ENCODE measurements around the gene ANKRD10. TPM values are rescaled to one million over a fixed set of nuclear protein-coding genes. Genes with fewer than 3 reads are reported as not detected.

The ANKRD10 gene
- total and polyA plus RNA-seq, 2 experiments from 2014 or later = 250 to 277 TPM

GRCh38 chr13:110907951-110908898 lies 6.6 kb downstream of the ANKRD10 start:
- DNase-seq (ENCODE audit: low spot score) (peak; percentile 90), ATAC-seq (peak; percentile 86)
- peaks cover 76% of the 10 kb centered on the region for H3K36me3 Mint-ChIP-seq (ENCODE audit: low read depth)
- peaks cover 41% of the 10 kb centered on the region for H4K20me1 ChIP-seq (replicated peaks; ENCODE audit: insufficient read depth)
- no peaks in the 10 kb centered on the region for H3K27me3 Mint-ChIP-seq (ENCODE audit: insufficient read depth, low read depth, poor library complexity)
- H3K4me3 ChIP-seq = peak overlapping the region; percentile 21
- H3K9me3 Mint-ChIP-seq = no peaks in the 10 kb centered on the region; the same call in 2 of the 3 replicates
- no peaks in the 10 kb centered on the region for H3K27me3 ChIP-seq (ENCODE audit: insufficient read depth)
- TF ChIP-seq NANOG (IDR thresholded peaks at IDR 0.05; ENCODE audit: borderline replicate concordance) (peak; percentile 18; the same call in 1 of the 2 replicates), REST (IDR thresholded peaks at IDR 0.05; ENCODE audit: unreplicated experiment) (no peak), ZNF331 (CRISPR knock-in tag; IDR thresholded peaks at IDR 0.05; ENCODE audit: low read depth) (no peak), ZNF462 (CRISPR knock-in tag; IDR thresholded peaks at IDR 0.05) (no peak)
- peaks cover 69% of the 10 kb centered on the region for H3K4me1 Mint-ChIP-seq
- peak overlapping the region; percentile 97 for H3K27ac ChIP-seq (ENCODE audit: low read depth)
- peak overlapping the region; percentile 91 for H3K4me2 ChIP-seq
- H3K27ac Mint-ChIP-seq = peak overlapping the region; percentile 98
- H3F3A ChIP-seq (replicated peaks; ENCODE audit: low read depth) = peaks cover 12% of the 10 kb centered on the region; the same call in 1 of the 2 replicates
- peaks cover 98% of the 10 kb centered on the region for H3K79me2 ChIP-seq (replicated peaks; ENCODE audit: insufficient read depth)
- H3K36me3 ChIP-seq (ENCODE audit: insufficient read depth) = peaks cover 25% of the 10 kb centered on the region; the same call in 1 of the 2 replicates
- H2AFZ ChIP-seq = no peak overlapping the region
- H3K9me2 ChIP-seq (ENCODE audit: insufficient read depth) = no peaks in the 10 kb centered on the region
- H3K4me3 Mint-ChIP-seq = peak overlapping the region; percentile 58
- peaks cover 58% of the 10 kb centered on the region for H3K4me1 ChIP-seq (ENCODE audit: insufficient read depth)
